ENCODE results near the gene MYRFL.

- TF ChIP-seq POLR2A (IDR thresholded peaks at IDR 0.05) = no peak
- TF ChIP-seq CTCF (IDR thresholded peaks at IDR 0.05) = no peak
- no peak for TF ChIP-seq EP300 (IDR thresholded peaks at IDR 0.05)
These were observed 94.5 kb downstream of the MYRFL start for GRCh38 chr12:69919495-69919894.
